Measurements from ENCODE around the gene FGA.

Gene FGA

GRCh38 chr4:154590329-154591006 lies at the start of gene FGA:
TSS of gene FGA (minus strand) at chr4:154590742. CDS start at chr4:154590687, 55 bp downstream.
- Mint-ChIP-seq H3K9me3 (no peaks in the 10 kb centered on the region), H3K27ac (no peak within 1 kb of the TSS), H3K4me3 (no peak within 1 kb of the TSS), H3K36me3 (no peaks in the 10 kb centered on the region), H3K4me1 (no peaks in the 10 kb centered on the region)
- DNase-seq (ENCODE audit: low spot score in 2 of 2) = no peak
- ATAC-seq = no peak

- ATAC-seq (no peak), DNase-seq (ENCODE audit: low spot score in 2 of 2) (no peak)
- H3K36me3 Mint-ChIP-seq = no peaks in the 10 kb centered on the region
- no peak overlapping the region for H3K27ac Mint-ChIP-seq
- H3K4me3 Mint-ChIP-seq = no peak overlapping the region
- no peaks in the 10 kb centered on the region for H3K4me1 Mint-ChIP-seq
- H3K9me3 Mint-ChIP-seq = peaks cover 4% of the 10 kb centered on the region
Observed at GRCh38 chr4:154634058-154634457, 43.5 kb upstream of the FGA start.

- H3K36me3 Mint-ChIP-seq = no peaks in the 10 kb centered on the region
- no peaks in the 10 kb centered on the region for H3K4me1 Mint-ChIP-seq
- no peak for ATAC-seq
- no peak overlapping the region for H3K27ac Mint-ChIP-seq
- H3K9me3 Mint-ChIP-seq = peaks cover 4% of the 10 kb centered on the region
- H3K4me3 Mint-ChIP-seq = no peak overlapping the region
- no peak for DNase-seq (ENCODE audit: low spot score in 2 of 2)
Observed at GRCh38 chr4:154631828-154632227, 41.3 kb upstream of the FGA start.

GRCh38 chr4:154630324-154630723 lies 39.8 kb upstream of the FGA start:
- Mint-ChIP-seq H3K27ac (no peak overlapping the region), H3K9me3 (no peaks in the 10 kb centered on the region), H3K4me1 (peaks cover 4% of the 10 kb centered on the region), H3K4me3 (no peak overlapping the region), H3K36me3 (no peaks in the 10 kb centered on the region)
- DNase-seq (ENCODE audit: low spot score in 2 of 2) (no peak), ATAC-seq (no peak)

GRCh38 chr4:154626793-154627484 lies 36.4 kb upstream of the FGA start:
- Mint-ChIP-seq H3K36me3 (no peaks in the 10 kb centered on the region), H3K27ac (no peak overlapping the region), H3K9me3 (no peaks in the 10 kb centered on the region), H3K4me3 (no peak overlapping the region), H3K4me1 (peaks cover 4% of the 10 kb centered on the region)
- ATAC-seq (peak; percentile 80), DNase-seq (ENCODE audit: low spot score in 2 of 2) (peak; percentile 5 to 57)

GRCh38 chr4:154625971-154626370 lies 35.4 kb upstream of the FGA start:
- Mint-ChIP-seq H3K27ac (no peak overlapping the region), H3K36me3 (no peaks in the 10 kb centered on the region), H3K9me3 (no peaks in the 10 kb centered on the region), H3K4me1 (peaks cover 4% of the 10 kb centered on the region), H3K4me3 (no peak overlapping the region)
- no peak for ATAC-seq
- no peak for DNase-seq (ENCODE audit: low spot score in 2 of 2)

- Mint-ChIP-seq H3K9me3 (no peaks in the 10 kb centered on the region), H3K4me1 (peaks cover 4% of the 10 kb centered on the region), H3K4me3 (no peak overlapping the region), H3K27ac (no peak overlapping the region), H3K36me3 (no peaks in the 10 kb centered on the region)
- DNase-seq (ENCODE audit: low spot score in 2 of 2) = no peak
- no peak for ATAC-seq
Observed at GRCh38 chr4:154623995-154624394, 33.5 kb upstream of the FGA start.

GRCh38 chr4:154623436-154623835 lies 32.9 kb upstream of the FGA start:
- H3K9me3 Mint-ChIP-seq = no peaks in the 10 kb centered on the region
- peaks cover 4% of the 10 kb centered on the region for H3K4me1 Mint-ChIP-seq
- H3K27ac Mint-ChIP-seq = no peak overlapping the region
- no peaks in the 10 kb centered on the region for H3K36me3 Mint-ChIP-seq
- ATAC-seq = no peak
- H3K4me3 Mint-ChIP-seq = no peak overlapping the region
- no peak for DNase-seq (ENCODE audit: low spot score in 2 of 2)

GRCh38 chr4:154622598-154622997 lies 32.1 kb upstream of the FGA start:
- no peak overlapping the region for H3K4me3 Mint-ChIP-seq
- no peaks in the 10 kb centered on the region for H3K36me3 Mint-ChIP-seq
- ATAC-seq (peak; percentile 46), DNase-seq (ENCODE audit: low spot score in 2 of 2) (no peak)
- H3K27ac Mint-ChIP-seq = no peak overlapping the region
- no peaks in the 10 kb centered on the region for H3K9me3 Mint-ChIP-seq
- H3K4me1 Mint-ChIP-seq = peaks cover 4% of the 10 kb centered on the region

- Mint-ChIP-seq H3K36me3 (no peaks in the 10 kb centered on the region), H3K27ac (no peak overlapping the region), H3K9me3 (no peaks in the 10 kb centered on the region), H3K4me3 (no peak overlapping the region), H3K4me1 (no peaks in the 10 kb centered on the region)
- no peak for DNase-seq (ENCODE audit: low spot score in 2 of 2)
- ATAC-seq = no peak
Observed at GRCh38 chr4:154620111-154620510, 29.6 kb upstream of the FGA start.

- Mint-ChIP-seq H3K9me3 (no peaks in the 10 kb centered on the region), H3K4me1 (no peaks in the 10 kb centered on the region), H3K27ac (no peak overlapping the region), H3K36me3 (no peaks in the 10 kb centered on the region), H3K4me3 (no peak overlapping the region)
- peak; percentile 69 for ATAC-seq
- peak in 1 of 2 donors; percentile 64 for DNase-seq (ENCODE audit: low spot score in 2 of 2)
Observed at GRCh38 chr4:154618708-154619315, 28.3 kb upstream of the FGA start.

GRCh38 chr4:154617820-154618317 lies 27.3 kb upstream of the FGA start:
- Mint-ChIP-seq H3K4me3 (no peak overlapping the region), H3K4me1 (no peaks in the 10 kb centered on the region), H3K9me3 (no peaks in the 10 kb centered on the region), H3K36me3 (no peaks in the 10 kb centered on the region), H3K27ac (no peak overlapping the region)
- no peak for DNase-seq (ENCODE audit: low spot score in 2 of 2)
- no peak for ATAC-seq

- DNase-seq (ENCODE audit: low spot score in 2 of 2) (no peak), ATAC-seq (no peak)
- no peaks in the 10 kb centered on the region for H3K9me3 Mint-ChIP-seq
- H3K27ac Mint-ChIP-seq = no peak overlapping the region
- no peaks in the 10 kb centered on the region for H3K4me1 Mint-ChIP-seq
- no peak overlapping the region for H3K4me3 Mint-ChIP-seq
- H3K36me3 Mint-ChIP-seq = no peaks in the 10 kb centered on the region
Observed at GRCh38 chr4:154616731-154617130, 26.2 kb upstream of the FGA start.

GRCh38 chr4:154616287-154616686 lies 25.7 kb upstream of the FGA start:
- DNase-seq (ENCODE audit: low spot score in 2 of 2) (no peak), ATAC-seq (no peak)
- no peaks in the 10 kb centered on the region for H3K9me3 Mint-ChIP-seq
- no peaks in the 10 kb centered on the region for H3K4me1 Mint-ChIP-seq
- no peak overlapping the region for H3K4me3 Mint-ChIP-seq
- H3K27ac Mint-ChIP-seq = no peak overlapping the region
- no peaks in the 10 kb centered on the region for H3K36me3 Mint-ChIP-seq

GRCh38 chr4:154615211-154615610 lies 24.7 kb upstream of the FGA start:
- no peaks in the 10 kb centered on the region for H3K9me3 Mint-ChIP-seq
- DNase-seq (ENCODE audit: low spot score in 2 of 2) (no peak), ATAC-seq (no peak)
- no peaks in the 10 kb centered on the region for H3K36me3 Mint-ChIP-seq
- H3K4me1 Mint-ChIP-seq = no peaks in the 10 kb centered on the region
- H3K4me3 Mint-ChIP-seq = no peak overlapping the region
- H3K27ac Mint-ChIP-seq = no peak overlapping the region

- DNase-seq (ENCODE audit: low spot score in 2 of 2) (no peak), ATAC-seq (no peak)
- Mint-ChIP-seq H3K27ac (no peak overlapping the region), H3K9me3 (no peaks in the 10 kb centered on the region), H3K4me3 (no peak overlapping the region), H3K36me3 (no peaks in the 10 kb centered on the region), H3K4me1 (no peaks in the 10 kb centered on the region)
Observed at GRCh38 chr4:154614306-154614705, 23.8 kb upstream of the FGA start.
